PC-9 (cell line): ENCODE data around the gene RPTOR. TPM values are rescaled to one million over a fixed set of nuclear protein-coding genes. Genes with fewer than 3 reads are reported as not detected.

Source experiments
- BruUV-seq: library from RNA; stranded (reverse); fragments of 400-500 nt; replicated peaks from 2 replicates; lab custom pipeline; 2021; lab: Mats Ljungman, UMichigan
- CTCF ChIA-PET: fragments of 300-600 bp; sonication (Branson Sonifier 250); formaldehyde crosslinking; loops from one replicate; lab custom pipeline; 2022; ENCODE audit warnings: antibody characterized with exemption; lab: Charles Lee
- POLR2A ChIA-PET: fragments of 300-600 bp; sonication (Branson Sonifier 250); formaldehyde crosslinking; loops from one replicate; lab custom pipeline; 2022; ENCODE audit warnings: antibody characterized with exemption; ENCODE audit not compliant: unreplicated experiment; lab: Charles Lee
- DNase-seq, 2 experiments: peaks; one replicate each; pipeline versions ENCODE4 v3.0.0 to v3.0.0-alpha.2; 2015 to 2022; ENCODE audit warnings: mixed read lengths in 1 of 2
- H2AFZ ChIP-seq: fragments of 200-600 bp; sonication (generic); 2 replicates; pipeline ENCODE4 v1.8.1; 2017; ENCODE audit warnings: antibody characterized with exemption
- H3F3A ChIP-seq: fragments of 200-600 bp; sonication (generic); 2 replicates; pipeline ENCODE4 v1.8.1; 2017; ENCODE audit warnings: antibody characterized with exemption, mild to moderate bottlenecking, low read depth; ENCODE audit not compliant: insufficient read depth
- H3K27ac ChIP-seq: fragments of 200-600 bp; sonication (generic); 2 replicates; pipeline ENCODE4 v1.6.1; 2016; ENCODE audit warnings: mixed run types
- H3K27me3 ChIP-seq: fragments of 200-600 bp; sonication (generic); 2 replicates; pipeline ENCODE4 v1.6.1; 2016; ENCODE audit warnings: low read depth, mixed run types; ENCODE audit not compliant: insufficient read depth
- H3K36me3 ChIP-seq: fragments of 200-600 bp; sonication (generic); 2 replicates; pipeline ENCODE4 v1.6.1; 2016; ENCODE audit warnings: low read depth, mixed run types
- H3K4me1 ChIP-seq: fragments of 200-600 bp; sonication (generic); replicated peaks from 2 replicates; pipeline ENCODE4 v1.6.1; 2016; ENCODE audit warnings: mixed run types; ENCODE audit not compliant: insufficient read depth
- H3K4me2 ChIP-seq: fragments of 200-600 bp; sonication (generic); 2 replicates; pipeline ENCODE4 v1.6.1; 2017; ENCODE audit warnings: mixed run types
- H3K4me3 ChIP-seq: fragments of 200-600 bp; sonication (generic); 2 replicates; pipeline ENCODE4 v1.6.1; 2016; ENCODE audit warnings: mixed run types
- H3K79me2 ChIP-seq: fragments of 200-600 bp; sonication (generic); 2 replicates; pipeline ENCODE4 v1.6.1; 2017; ENCODE audit warnings: low read depth, mixed run types
- H3K9me2 ChIP-seq: fragments of 200-600 bp; sonication (generic); 2 replicates; pipeline ENCODE4 v1.8.1; 2017; ENCODE audit warnings: mild to moderate bottlenecking; ENCODE audit not compliant: insufficient read depth
- H3K9me3 ChIP-seq: fragments of 200-600 bp; sonication (generic); 2 replicates; pipeline ENCODE4 v1.8.1; 2016; ENCODE audit warnings: low read depth; ENCODE audit not compliant: insufficient read depth
- H4K20me1 ChIP-seq: fragments of 200-600 bp; sonication (generic); 2 replicates; pipeline ENCODE4 v1.8.1; 2017; ENCODE audit not compliant: insufficient read depth
- EZH2 ChIP-seq: fragments of 200-600 bp; sonication (generic); IDR thresholded peaks from 2 replicates; pipeline ENCODE4 v1.8.0; 2017; ENCODE audit warnings: antibody characterized with exemption, low read depth
- intact Hi-C: fragments of 100-400 bp; cut with micrococcal nuclease; formaldehyde crosslinking; loops from one replicate; pipeline ENCODE4 v1.10.0; 2022; ENCODE audit not compliant: unreplicated experiment
- total RNA-seq: library from RNA; stranded (reverse); gene quantifications from 2 replicates; pipeline ENCODE4 v1.2.3, GENCODE V29; 2021
- TF ChIP-seq, protein P1 (sequence below): fragments of 200-600 bp; sonication (generic); conservative IDR thresholded peaks from 2 replicates; pipeline ENCODE4 v1.6.1; 2017; ENCODE audit warnings: mixed run types, antibody characterized with exemption, mild to moderate bottlenecking, moderate library complexity

RPTOR gene
- total RNA-seq, 1 experiment from 2014 or later, result 50.8 TPM

DNA sequence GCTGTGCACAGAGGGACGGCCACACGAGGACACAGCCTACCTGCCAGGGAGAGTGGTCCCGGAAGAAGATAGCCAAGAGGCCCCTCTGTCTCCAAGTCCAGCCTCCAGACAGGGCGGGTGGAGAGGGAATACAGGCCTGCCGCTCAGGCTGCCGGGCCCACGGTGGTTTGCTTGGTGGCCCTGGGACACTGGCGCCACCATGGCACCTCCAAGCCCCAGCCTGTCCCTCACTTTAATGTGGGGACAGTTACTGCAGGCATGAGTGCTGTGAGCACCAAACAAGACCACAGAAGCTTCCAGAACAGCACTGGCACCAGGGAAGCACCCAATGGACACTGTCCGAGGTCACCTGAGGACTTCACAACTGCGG, 425.0 kb downstream of the RPTOR start:
- no peaks in the 10 kb centered on the region for H3K9me2 ChIP-seq
- H3K79me2 ChIP-seq, result no peaks in the 10 kb centered on the region
- H3K9me3 ChIP-seq, result no peaks in the 10 kb centered on the region
- H3K27ac ChIP-seq, result no peak overlapping the region
- H3K4me3 ChIP-seq, result no peak overlapping the region
- TF ChIP-seq, protein P1, sequence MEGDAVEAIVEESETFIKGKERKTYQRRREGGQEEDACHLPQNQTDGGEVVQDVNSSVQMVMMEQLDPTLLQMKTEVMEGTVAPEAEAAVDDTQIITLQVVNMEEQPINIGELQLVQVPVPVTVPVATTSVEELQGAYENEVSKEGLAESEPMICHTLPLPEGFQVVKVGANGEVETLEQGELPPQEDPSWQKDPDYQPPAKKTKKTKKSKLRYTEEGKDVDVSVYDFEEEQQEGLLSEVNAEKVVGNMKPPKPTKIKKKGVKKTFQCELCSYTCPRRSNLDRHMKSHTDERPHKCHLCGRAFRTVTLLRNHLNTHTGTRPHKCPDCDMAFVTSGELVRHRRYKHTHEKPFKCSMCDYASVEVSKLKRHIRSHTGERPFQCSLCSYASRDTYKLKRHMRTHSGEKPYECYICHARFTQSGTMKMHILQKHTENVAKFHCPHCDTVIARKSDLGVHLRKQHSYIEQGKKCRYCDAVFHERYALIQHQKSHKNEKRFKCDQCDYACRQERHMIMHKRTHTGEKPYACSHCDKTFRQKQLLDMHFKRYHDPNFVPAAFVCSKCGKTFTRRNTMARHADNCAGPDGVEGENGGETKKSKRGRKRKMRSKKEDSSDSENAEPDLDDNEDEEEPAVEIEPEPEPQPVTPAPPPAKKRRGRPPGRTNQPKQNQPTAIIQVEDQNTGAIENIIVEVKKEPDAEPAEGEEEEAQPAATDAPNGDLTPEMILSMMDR, result no peak
- TF ChIP-seq EZH2, result no peak
- no peaks in the 10 kb centered on the region for H3K36me3 ChIP-seq
- intact Hi-C loops, result loop anchor here (2.0 kb wide), 1 partner anchor 395 kb away; no protein-coding TSS in a partner anchor
- no TSS peak for BruUV-seq
- no peaks in the 10 kb centered on the region for H3F3A ChIP-seq
- POLR2A ChIA-PET, result no interaction called here
- H3K4me1 ChIP-seq, result no peaks in the 10 kb centered on the region
- H3K27me3 ChIP-seq, result no peaks in the 10 kb centered on the region
- CTCF ChIA-PET, result no interaction called here
- H2AFZ ChIP-seq, result no peak overlapping the region
- no peak for DNase-seq
- no peaks in the 10 kb centered on the region for H4K20me1 ChIP-seq
- no peak overlapping the region for H3K4me2 ChIP-seq

DNA sequence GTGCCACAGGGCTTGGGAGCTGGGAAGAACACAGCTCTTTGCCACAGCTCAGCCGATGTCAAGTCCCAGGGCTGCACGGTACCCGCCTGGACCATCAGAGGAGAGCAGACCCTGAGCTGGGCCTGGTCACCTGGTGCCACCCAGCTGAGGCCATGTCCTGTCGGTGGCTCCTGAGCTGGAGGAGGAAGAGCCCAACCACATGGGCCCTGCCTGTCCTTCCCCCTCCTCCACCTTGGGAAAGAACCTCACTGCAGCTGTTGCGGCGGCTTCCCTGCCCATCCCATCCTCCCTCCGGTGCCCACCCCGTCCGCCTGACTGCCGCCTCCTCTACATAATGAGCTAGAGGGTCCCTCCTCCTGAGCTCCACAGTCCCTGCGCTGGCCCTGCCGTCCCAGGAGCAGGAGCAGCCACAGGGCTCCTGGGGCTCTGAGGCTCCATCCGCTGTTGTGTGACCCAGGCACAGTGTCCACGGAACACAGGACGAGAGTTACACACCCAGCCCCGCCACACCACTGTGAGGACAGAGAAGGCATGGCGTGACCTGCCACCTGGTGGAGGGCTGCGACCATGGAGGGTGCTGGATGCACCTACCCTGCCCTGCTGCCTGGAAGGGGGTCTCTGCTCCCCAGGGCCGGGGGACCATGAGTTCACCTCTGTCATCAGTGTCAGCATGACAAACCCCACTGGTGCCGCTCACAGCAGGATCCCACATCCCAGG, 425.6 kb downstream of the RPTOR start:
- ChIA-PET CTCF (interaction anchor here (0.5 kb wide), 1 partner anchor 127 kb away, joined by 11 read pairs; no protein-coding TSS in a partner anchor), POLR2A (no interaction called here)
- Histone ChIP-seq H3K27ac (no peak overlapping the region), H3K27me3 (no peaks in the 10 kb centered on the region), H3K9me2 (no peaks in the 10 kb centered on the region), H3F3A (no peaks in the 10 kb centered on the region), H3K79me2 (no peaks in the 10 kb centered on the region), H3K4me2 (no peak overlapping the region), H4K20me1 (no peaks in the 10 kb centered on the region), H3K4me1 (no peaks in the 10 kb centered on the region), H3K9me3 (no peaks in the 10 kb centered on the region), H3K36me3 (no peaks in the 10 kb centered on the region), H3K4me3 (no peak overlapping the region), H2AFZ (no peak overlapping the region)
- intact Hi-C loops, result loop anchor here (2.0 kb wide), 1 partner anchor 395 kb away; no protein-coding TSS in a partner anchor
- peak in 1 of 2 experiments; percentile 37 for DNase-seq
- no peak for TF ChIP-seq EZH2
- TF ChIP-seq, protein P1, result peak; percentile 41; the same call in 1 of the 2 replicates
- no TSS peak for BruUV-seq

DNA sequence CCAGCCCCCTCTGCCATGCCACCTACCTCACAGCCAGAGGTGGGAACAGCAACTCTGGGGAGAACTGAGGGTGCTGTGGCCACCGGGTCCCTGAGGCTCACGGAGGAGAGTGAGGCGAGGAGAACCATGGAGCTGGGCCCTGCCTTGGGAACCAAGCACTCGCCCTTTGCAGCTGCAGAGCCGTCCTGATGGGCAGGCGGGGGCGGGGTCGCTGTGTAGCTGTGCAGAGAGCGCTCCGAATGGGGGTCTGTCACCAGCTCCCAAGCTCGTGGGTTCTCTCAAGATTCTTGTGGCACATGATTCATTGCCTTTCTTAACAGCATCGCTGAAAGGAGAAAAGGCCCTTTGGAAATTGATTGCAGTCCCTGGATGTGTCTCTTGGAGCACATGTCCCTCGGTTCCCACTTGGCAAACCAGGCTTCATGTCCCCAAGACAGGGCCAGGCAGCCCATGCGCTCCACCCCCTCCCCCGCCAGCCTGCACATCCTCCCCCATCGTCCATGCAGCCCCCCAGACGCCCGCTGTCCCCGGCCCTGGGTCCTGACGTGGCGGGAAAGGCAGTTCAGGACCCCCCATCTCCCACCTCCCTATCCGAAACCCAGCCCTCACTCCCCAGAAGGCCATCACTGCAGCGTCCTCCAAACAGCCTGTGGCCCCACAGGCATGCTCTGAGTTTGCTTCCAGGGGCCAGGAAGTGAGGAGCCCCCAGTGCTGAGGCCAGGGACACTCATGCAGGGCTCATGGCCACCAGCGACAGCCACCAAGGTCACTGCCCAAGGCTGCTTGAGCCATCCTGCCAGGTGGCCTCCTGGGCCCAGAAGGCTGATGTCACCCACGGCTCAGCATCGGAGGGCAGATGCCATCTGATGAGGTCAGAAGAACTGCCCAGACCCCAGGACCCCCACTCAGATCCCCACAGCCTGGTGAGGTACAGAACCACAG, 426.4 kb downstream of the RPTOR start:
- ChIA-PET POLR2A (no interaction called here), CTCF (no interaction called here)

More for the DNA sequence above, 426.4 kb downstream of the RPTOR start:
- no peaks in the 10 kb centered on the region for H4K20me1 ChIP-seq
- intact Hi-C loops, result loop anchor here (2.0 kb wide), 1 partner anchor 396 kb away; no protein-coding TSS in a partner anchor
- TF ChIP-seq, protein P1, result peak; percentile 2; the same call in 1 of the 2 replicates
- no peak for TF ChIP-seq EZH2
- no TSS peak for BruUV-seq
- H3K36me3 ChIP-seq, result no peaks in the 10 kb centered on the region
- H3K27me3 ChIP-seq, result no peaks in the 10 kb centered on the region
- H2AFZ ChIP-seq, result no peak overlapping the region
- H3K9me3 ChIP-seq, result no peaks in the 10 kb centered on the region
- H3K4me1 ChIP-seq, result no peaks in the 10 kb centered on the region
- H3F3A ChIP-seq, result no peaks in the 10 kb centered on the region
- H3K27ac ChIP-seq, result no peak overlapping the region
- H3K4me3 ChIP-seq, result no peak overlapping the region
- H3K79me2 ChIP-seq, result no peaks in the 10 kb centered on the region
- no peak for DNase-seq
- no peak overlapping the region for H3K4me2 ChIP-seq
- H3K9me2 ChIP-seq, result no peaks in the 10 kb centered on the region
